ENCODE results near the gene HNRNPUL1. TPM values are rescaled to one million over a fixed set of nuclear protein-coding genes. Genes with fewer than 3 reads are reported as not detected.
"Not testable (repeated sequence)": the region's sequence is repeated elsewhere in the genome, so short reads cannot be mapped to it uniquely, and the experiment has no call there.

Gene HNRNPUL1
- total and polyA plus RNA-seq, 5 donors: 89.4 to 152 (median 136) TPM

GRCh38 chr19:41223431-41224234 lies 40.5 kb upstream of the HNRNPUL1 start:
- no peaks in the 10 kb centered on the region for H3K9me3 ChIP-seq (ENCODE audit: control insufficient read depth, low read length)
- intact Hi-C loops (cut with DNase I): loop anchor here in 1 of 4 donors (5.0 kb wide), 1 partner anchor 34 kb away; no protein-coding TSS in a partner anchor
- WGBS: 46% methylated on average over 8 of the region's 8 CpGs
- ATAC-seq (no peak), DNase-seq (peak in 1 of 3 donors; percentile 55)
- H3K4me3 ChIP-seq (ENCODE audit: low read length): no peak overlapping the region
- H3K27ac ChIP-seq (ENCODE audit: low read length): no peak overlapping the region
- no peaks in the 10 kb centered on the region for H3K27me3 ChIP-seq (ENCODE audit: control insufficient read depth, insufficient read depth)
- H3K4me1 ChIP-seq (ENCODE audit: control insufficient read depth, insufficient read depth, low read length): peaks cover 3% of the 10 kb centered on the region

- DNase-seq (peak in 1 of 3 donors; percentile 11), ATAC-seq (no peak)
- intact Hi-C loops (cut with DNase I): loop anchor here in 1 of 4 donors (5.0 kb wide), 1 partner anchor 33 kb away; no protein-coding TSS in a partner anchor
- Histone ChIP-seq H3K27ac (ENCODE audit: low read length) (no peak overlapping the region), H3K9me3 (ENCODE audit: control insufficient read depth, low read length) (no peaks in the 10 kb centered on the region), H3K4me3 (ENCODE audit: low read length) (no peak overlapping the region), H3K4me1 (ENCODE audit: control insufficient read depth, insufficient read depth, low read length) (peaks cover 3% of the 10 kb centered on the region), H3K27me3 (ENCODE audit: control insufficient read depth, insufficient read depth) (no peaks in the 10 kb centered on the region)
- WGBS: 92% methylated on average over 7 of the region's 7 CpGs
Observed at GRCh38 chr19:41224632-41225031, 39.5 kb upstream of the HNRNPUL1 start.

DNA sequence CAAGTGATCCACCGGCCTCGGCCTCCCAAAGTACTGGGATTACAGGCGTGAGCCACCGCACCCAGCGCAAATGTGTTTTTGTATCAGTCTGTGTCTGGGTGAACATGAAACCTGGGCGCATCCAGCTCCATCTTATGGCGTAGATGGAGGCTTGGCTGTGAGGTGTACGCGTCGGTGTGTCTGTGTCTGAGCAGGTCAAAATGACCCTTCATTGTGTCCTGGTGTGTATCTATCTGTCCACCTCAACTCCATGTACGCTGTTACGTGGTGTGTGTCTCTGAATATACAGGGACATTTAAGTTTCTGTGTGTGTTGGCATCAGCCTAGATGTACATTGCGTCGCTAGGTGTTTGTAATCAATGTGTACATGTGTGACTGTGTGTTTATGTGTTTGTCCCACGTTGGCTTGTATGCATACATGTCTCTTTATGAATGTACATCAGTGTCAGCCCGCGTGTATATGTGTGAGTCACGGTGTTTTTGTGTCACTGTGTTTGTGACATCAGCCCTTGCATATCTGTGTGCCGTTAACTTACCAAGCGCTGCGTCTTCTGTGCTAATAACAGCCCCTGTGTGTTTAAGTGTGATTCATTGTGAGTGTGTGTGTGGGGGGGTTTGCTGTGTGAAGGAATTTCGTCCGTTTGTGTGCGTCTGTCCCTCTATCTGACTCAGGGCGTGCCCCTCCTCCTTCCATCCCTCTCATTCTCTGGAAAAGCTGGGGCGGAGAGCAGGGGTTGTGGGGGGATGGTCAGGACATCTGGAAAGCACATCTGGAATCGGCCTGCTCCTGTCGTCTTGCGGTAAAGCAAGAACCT lies 38.7 kb upstream of the HNRNPUL1 start:
- peaks cover 3% of the 10 kb centered on the region for H3K4me1 ChIP-seq (ENCODE audit: control insufficient read depth, insufficient read depth, low read length)

DNA sequence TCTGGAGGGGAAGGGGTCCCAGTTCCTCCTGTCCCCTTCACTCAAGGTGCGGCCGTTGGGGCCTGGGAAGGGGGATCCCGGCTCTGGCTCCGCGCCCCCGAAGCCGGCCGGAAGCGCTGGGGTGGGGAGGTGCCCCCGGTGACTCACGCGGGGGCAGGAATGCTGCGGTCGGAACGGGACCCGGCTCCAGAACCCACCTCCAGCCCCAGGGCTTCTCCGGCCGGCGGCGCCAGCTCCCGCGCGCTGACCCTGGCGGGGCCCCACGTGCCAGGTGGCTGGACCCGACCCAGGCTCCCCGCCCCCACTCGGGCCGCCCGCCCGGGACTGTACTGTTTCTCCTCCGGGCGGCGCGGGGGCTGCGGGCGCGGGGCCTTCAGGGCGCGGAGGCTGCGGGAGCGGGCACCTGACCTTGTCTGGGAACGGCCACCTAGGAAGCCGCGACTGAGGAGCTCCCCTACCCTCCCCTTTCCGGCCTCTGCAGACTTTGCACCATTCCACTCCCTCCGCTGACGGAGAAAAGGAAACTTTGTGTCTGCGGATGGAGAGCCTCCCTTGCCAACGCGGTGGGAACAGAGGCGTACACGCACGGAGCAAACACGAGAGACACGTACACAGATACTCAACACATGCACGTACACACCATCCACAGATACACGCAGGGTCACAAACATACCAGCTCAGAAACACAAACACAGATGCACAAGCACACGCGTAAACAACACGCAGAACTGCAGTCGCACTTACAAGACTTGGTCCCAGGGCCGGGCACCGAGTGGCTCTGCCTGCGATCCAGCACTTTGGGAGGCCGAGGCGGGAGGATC lies 37.9 kb upstream of the HNRNPUL1 start:
- DNase-seq (peak; percentile 74 to 89 (median 87)), ATAC-seq (peak; percentile 78)
- 6% methylated on average over 67 of the region's 67 CpGs for WGBS
- peak overlapping the region; percentile 52 for H3K4me3 ChIP-seq (ENCODE audit: low read length)
- intact Hi-C loops (cut with DNase I): no loop called here
- no peaks in the 10 kb centered on the region for H3K27me3 ChIP-seq (ENCODE audit: control insufficient read depth, insufficient read depth)
- no peaks in the 10 kb centered on the region for H3K9me3 ChIP-seq (ENCODE audit: control insufficient read depth, low read length)
- peaks cover 3% of the 10 kb centered on the region for H3K4me1 ChIP-seq (ENCODE audit: control insufficient read depth, insufficient read depth, low read length)
- peak overlapping the region; percentile 72 for H3K27ac ChIP-seq (ENCODE audit: low read length)

More for the DNA sequence above, 38.7 kb upstream of the HNRNPUL1 start:
- Histone ChIP-seq H3K27ac (ENCODE audit: low read length) (peak overlapping the region; percentile 72), H3K4me3 (ENCODE audit: low read length) (peak overlapping the region; percentile 52), H3K9me3 (ENCODE audit: control insufficient read depth, low read length) (no peaks in the 10 kb centered on the region), H3K27me3 (ENCODE audit: control insufficient read depth, insufficient read depth) (no peaks in the 10 kb centered on the region)
- WGBS: 48% methylated on average over 29 of the region's 29 CpGs
- intact Hi-C loops (cut with DNase I): no loop called here
- DNase-seq: peak; percentile 70 to 75 (median 74)
- peak; percentile 57 to 82 for ATAC-seq

DNA sequence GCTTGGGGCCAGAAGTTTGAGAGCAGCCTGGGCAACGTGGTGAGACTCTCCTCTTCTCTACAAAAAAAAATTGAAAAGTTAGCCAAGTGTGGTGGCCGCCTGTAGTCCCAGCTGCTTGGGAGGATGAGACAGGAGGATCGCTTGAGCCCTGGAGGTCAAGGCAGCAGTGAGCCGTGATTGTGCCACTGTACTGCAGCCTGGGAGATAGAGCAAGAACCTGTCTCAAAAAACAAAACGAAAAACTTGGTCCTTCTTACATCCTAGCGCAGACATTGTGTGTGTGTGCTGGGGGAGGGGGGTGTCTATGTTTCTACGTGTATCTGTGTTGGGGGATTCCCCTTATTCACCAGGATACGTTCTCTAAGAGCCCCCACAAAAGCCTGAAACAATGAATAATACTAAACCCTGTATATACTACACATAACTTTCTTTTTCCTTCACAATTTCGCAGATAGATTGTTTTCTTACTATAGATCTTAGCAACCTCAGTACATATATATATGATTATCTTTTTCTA lies 37.2 kb upstream of the HNRNPUL1 start:
- ATAC-seq: no peak
- DNase-seq: no peak
- H3K4me1 ChIP-seq (ENCODE audit: control insufficient read depth, insufficient read depth, low read length): peaks cover 3% of the 10 kb centered on the region
- no peaks in the 10 kb centered on the region for H3K27me3 ChIP-seq (ENCODE audit: control insufficient read depth, insufficient read depth)
- H3K9me3 ChIP-seq (ENCODE audit: control insufficient read depth, low read length): no peaks in the 10 kb centered on the region
- WGBS: 60% methylated on average over 9 of the region's 9 CpGs
- intact Hi-C loops (cut with DNase I): no loop called here
- H3K27ac ChIP-seq (ENCODE audit: low read length): no peak overlapping the region
- no peak overlapping the region for H3K4me3 ChIP-seq (ENCODE audit: low read length)

DNA sequence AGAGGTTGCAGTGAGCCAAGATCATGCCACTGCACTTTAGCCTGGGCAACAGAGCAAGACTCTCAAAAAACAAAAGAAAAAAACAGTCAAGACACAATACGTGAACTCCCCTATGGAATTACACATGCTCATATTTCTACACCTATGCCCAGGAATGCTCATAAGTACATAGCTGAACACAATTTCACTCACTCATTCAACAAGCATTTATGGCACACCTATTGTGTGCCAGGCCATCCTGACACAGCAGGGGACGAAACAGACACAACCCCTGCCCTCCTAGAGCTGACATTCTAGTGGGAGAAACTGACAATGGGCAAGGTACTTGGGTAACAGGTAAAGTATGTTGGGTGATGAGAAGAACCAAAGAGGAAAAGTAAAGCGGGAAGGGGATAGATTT lies 35.7 kb upstream of the HNRNPUL1 start:
- no peak overlapping the region for H3K27ac ChIP-seq (ENCODE audit: low read length)
- H3K9me3 ChIP-seq (ENCODE audit: control insufficient read depth, low read length): no peaks in the 10 kb centered on the region
- no peak overlapping the region for H3K4me3 ChIP-seq (ENCODE audit: low read length)
- intact Hi-C loops (cut with DNase I): no loop called here
- peaks cover 3% of the 10 kb centered on the region for H3K4me1 ChIP-seq (ENCODE audit: control insufficient read depth, insufficient read depth, low read length)
- H3K27me3 ChIP-seq (ENCODE audit: control insufficient read depth, insufficient read depth): no peaks in the 10 kb centered on the region
- no peak for ATAC-seq
- WGBS: 90% methylated on average over 3 of the region's 3 CpGs
- DNase-seq: no peak

DNA sequence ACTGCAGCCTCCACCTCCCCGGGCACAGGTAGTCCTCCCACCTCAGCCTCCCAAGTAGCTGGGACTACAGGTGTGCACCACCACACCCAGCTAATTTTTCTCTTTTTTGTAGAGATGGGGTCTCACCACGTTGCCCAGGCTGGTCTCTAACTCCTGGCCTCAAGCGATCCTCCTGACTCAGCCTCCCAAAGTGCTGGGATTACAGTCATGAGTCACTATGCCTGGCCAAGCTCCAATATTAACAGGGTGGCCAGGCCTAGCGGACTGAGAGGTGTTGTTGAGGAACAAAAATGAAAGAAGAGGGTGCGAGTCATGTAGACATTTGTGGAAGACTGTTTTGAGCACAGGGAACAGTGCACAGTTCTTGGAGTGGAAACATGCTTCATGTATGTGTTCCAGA lies 34.8 kb upstream of the HNRNPUL1 start:
- DNase-seq: peak in 1 of 3 donors; percentile 28
- H3K9me3 ChIP-seq (ENCODE audit: control insufficient read depth, low read length); H3K4me3 ChIP-seq (ENCODE audit: low read length); ATAC-seq; intact Hi-C loops (cut with DNase I); H3K4me1 ChIP-seq (ENCODE audit: control insufficient read depth, insufficient read depth, low read length); H3K27ac ChIP-seq (ENCODE audit: low read length); H3K27me3 ChIP-seq (ENCODE audit: control insufficient read depth, insufficient read depth): not testable (repeated sequence)
- 85% methylated on average over 5 of the region's 5 CpGs for WGBS

- Histone ChIP-seq H3K4me3 (ENCODE audit: low read length) (no peak overlapping the region), H3K27me3 (ENCODE audit: control insufficient read depth, insufficient read depth) (no peaks in the 10 kb centered on the region), H3K9me3 (ENCODE audit: control insufficient read depth, low read length) (no peaks in the 10 kb centered on the region), H3K4me1 (ENCODE audit: control insufficient read depth, insufficient read depth, low read length) (peaks cover 3% of the 10 kb centered on the region), H3K27ac (ENCODE audit: low read length) (no peak overlapping the region)
- DNase-seq (no peak), ATAC-seq (no peak)
- intact Hi-C loops (cut with DNase I): no loop called here
- WGBS: 93% methylated on average over 3 of the region's 3 CpGs
Observed at GRCh38 chr19:41230067-41230857, 33.9 kb upstream of the HNRNPUL1 start.

- DNase-seq: no peak
- intact Hi-C loops (cut with DNase I): no loop called here
- Histone ChIP-seq H3K27ac (ENCODE audit: low read length) (no peak overlapping the region), H3K9me3 (ENCODE audit: control insufficient read depth, low read length) (no peaks in the 10 kb centered on the region), H3K27me3 (ENCODE audit: control insufficient read depth, insufficient read depth) (no peaks in the 10 kb centered on the region), H3K4me3 (ENCODE audit: low read length) (no peak overlapping the region), H3K4me1 (ENCODE audit: control insufficient read depth, insufficient read depth, low read length) (no peaks in the 10 kb centered on the region)
- WGBS: 94% methylated on average over 8 of the region's 8 CpGs
- ATAC-seq: no peak
Observed at GRCh38 chr19:41232686-41233085, 31.5 kb upstream of the HNRNPUL1 start.

- Histone ChIP-seq H3K4me1 (ENCODE audit: control insufficient read depth, insufficient read depth, low read length) (no peaks in the 10 kb centered on the region), H3K27me3 (ENCODE audit: control insufficient read depth, insufficient read depth) (no peaks in the 10 kb centered on the region), H3K27ac (ENCODE audit: low read length) (no peak overlapping the region), H3K9me3 (ENCODE audit: control insufficient read depth, low read length) (no peaks in the 10 kb centered on the region), H3K4me3 (ENCODE audit: low read length) (no peak overlapping the region)
- WGBS: 67% methylated on average over 4 of the region's 4 CpGs
- intact Hi-C loops (cut with DNase I): no loop called here
- DNase-seq (peak in 2 of 3 donors; percentile 64 to 70), ATAC-seq (peak; percentile 54 to 57)
Observed at GRCh38 chr19:41233748-41234240, 30.4 kb upstream of the HNRNPUL1 start.
